RWPE2 (cell line): ENCODE data around the gene CALD1.

Experiments
- ATAC-seq: fragments of 200-7000 bp; cut with Tn5 transposase; 3 replicates; pipeline ENCODE4 v1.9.1; 2021; ENCODE audit warnings: low read depth
- DNase-seq: peaks from one replicate; pipeline ENCODE4 v3.0.0-alpha.2; 2020; ENCODE audit warnings: low spot score
- H3K27ac ChIP-seq: fragments of 450-650 bp; 2 replicates; pipeline ENCODE4 v1.5.1; 2017; ENCODE audit warnings: mild to moderate bottlenecking; ENCODE audit not compliant: poor library complexity, severe bottlenecking
- H3K27me3 ChIP-seq: fragments of 250-450 bp; sonication (Bioruptor Pico); 2 replicates; pipeline ENCODE4 v1.5.1; 2021; ENCODE audit warnings: mild to moderate bottlenecking, moderate library complexity; ENCODE audit not compliant: insufficient read depth, poor library complexity, severe bottlenecking
- H3K36me3 ChIP-seq: fragments of 250-450 bp; sonication (Bioruptor Pico); 2 replicates; pipeline ENCODE4 v1.5.1; 2020; ENCODE audit warnings: low read depth, mild to moderate bottlenecking, moderate library complexity
- H3K4me1 ChIP-seq: fragments of 250-450 bp; sonication (Bioruptor Pico); 2 replicates; pipeline ENCODE4 v1.5.1; 2021; ENCODE audit warnings: mild to moderate bottlenecking, moderate library complexity; ENCODE audit not compliant: insufficient read depth, poor library complexity, severe bottlenecking
- H3K4me3 ChIP-seq: fragments of 250-450 bp; sonication (Bioruptor Pico); 2 replicates; pipeline ENCODE4 v1.5.1; 2021; ENCODE audit warnings: mild to moderate bottlenecking, moderate library complexity; ENCODE audit not compliant: severe bottlenecking
- H3K9me3 ChIP-seq: fragments of 250-450 bp; sonication (Bioruptor Pico); 2 replicates; pipeline ENCODE4 v1.5.1; 2021; ENCODE audit warnings: mild to moderate bottlenecking, moderate library complexity; ENCODE audit not compliant: severe bottlenecking
- CTCF ChIP-seq: fragments of 450-650 bp; IDR thresholded peaks from one replicate; pipeline ENCODE4 v1.5.1; 2017; ENCODE audit warnings: mild to moderate bottlenecking, moderate library complexity; ENCODE audit not compliant: poor library complexity, severe bottlenecking

Gene CALD1

GRCh38 chr7:134829380-134829986 lies 50.0 kb downstream of the CALD1 start:
- Histone ChIP-seq H3K4me1 (peaks cover 3% of the 10 kb centered on the region), H3K27ac (no peak overlapping the region), H3K36me3 (no peaks in the 10 kb centered on the region), H3K4me3 (no peak overlapping the region), H3K9me3 (no peaks in the 10 kb centered on the region), H3K27me3 (no peaks in the 10 kb centered on the region)
- DNase-seq (no peak), ATAC-seq (no peak)
- TF ChIP-seq CTCF = no peak

DNA sequence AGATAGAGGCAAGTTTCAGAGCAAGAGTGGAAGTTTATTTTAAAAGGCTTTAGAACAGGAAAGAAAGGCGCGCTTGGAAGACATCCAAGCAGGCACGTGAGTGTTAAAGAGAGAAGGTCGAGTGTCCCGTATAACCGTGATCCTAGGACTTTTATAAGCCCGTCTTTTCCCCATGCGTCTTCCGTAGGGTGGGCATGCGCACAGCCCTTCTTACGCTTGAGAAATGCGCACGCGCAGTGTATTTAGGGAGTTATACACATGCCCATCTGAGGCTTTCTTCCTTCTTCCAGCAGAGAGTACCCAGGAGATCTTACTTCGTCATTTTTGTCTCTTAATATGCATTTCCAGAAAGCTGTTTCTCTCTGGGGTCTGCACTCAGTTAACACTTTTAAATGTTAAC lies 52.4 kb downstream of the CALD1 start:
- no peak for TF ChIP-seq CTCF
- H3K4me3 ChIP-seq = no peak overlapping the region
- H3K9me3 ChIP-seq = no peaks in the 10 kb centered on the region
- H3K27ac ChIP-seq = no peak overlapping the region
- no peak for DNase-seq
- H3K4me1 ChIP-seq = no peaks in the 10 kb centered on the region
- no peak for ATAC-seq
- no peaks in the 10 kb centered on the region for H3K27me3 ChIP-seq
- no peaks in the 10 kb centered on the region for H3K36me3 ChIP-seq

- TF ChIP-seq CTCF = no peak
Measured at GRCh38 chr7:134832367-134832766, 52.9 kb downstream of the CALD1 start.

DNA sequence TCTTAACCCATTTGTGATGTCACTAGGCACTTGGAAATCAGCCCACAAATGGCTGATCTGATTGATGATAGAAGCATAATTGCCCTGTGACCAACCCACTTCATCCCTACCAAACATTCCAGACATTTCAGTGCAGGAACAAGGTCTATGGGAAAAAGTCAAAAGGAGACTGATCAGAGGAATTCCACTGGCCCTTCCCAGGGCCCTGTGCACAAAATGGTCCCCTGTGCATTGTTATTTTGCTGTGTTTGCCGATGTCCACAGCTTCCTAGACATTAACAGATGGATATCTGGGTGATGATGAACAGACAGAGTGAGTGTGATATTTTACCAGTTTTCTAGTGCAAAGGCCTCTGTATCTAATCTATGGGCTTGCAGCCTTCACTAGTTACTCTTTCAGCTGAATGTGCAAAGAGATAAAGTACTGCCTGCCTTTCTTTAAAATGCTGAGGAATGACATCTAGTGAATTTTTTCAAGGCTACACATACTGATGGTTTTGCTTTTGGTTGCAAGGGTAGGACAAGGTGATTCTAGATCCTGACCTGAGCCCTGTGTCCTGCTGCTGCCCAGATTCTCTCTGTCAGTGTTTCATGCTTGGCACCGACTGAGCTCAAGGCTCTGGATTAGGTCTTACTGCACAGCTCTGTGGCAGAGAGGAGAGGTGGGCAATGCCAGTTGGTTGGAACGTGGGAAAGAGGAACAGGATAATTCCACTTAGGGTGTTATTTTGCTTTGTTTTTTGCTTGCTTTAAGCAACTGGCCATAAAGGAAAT lies 55.4 kb downstream of the CALD1 start:
- Histone ChIP-seq H3K36me3 (no peaks in the 10 kb centered on the region), H3K9me3 (no peaks in the 10 kb centered on the region), H3K27me3 (no peaks in the 10 kb centered on the region), H3K4me3 (no peak overlapping the region), H3K4me1 (no peaks in the 10 kb centered on the region), H3K27ac (no peak overlapping the region)
- TF ChIP-seq CTCF = no peak
- ATAC-seq = no peak
- DNase-seq = no peak

More at GRCh38 chr7:134832367-134832766, 52.9 kb downstream of the CALD1 start:
- Histone ChIP-seq H3K36me3 (no peaks in the 10 kb centered on the region), H3K27me3 (no peaks in the 10 kb centered on the region), H3K27ac (no peak overlapping the region), H3K4me1 (no peaks in the 10 kb centered on the region), H3K9me3 (no peaks in the 10 kb centered on the region), H3K4me3 (no peak overlapping the region)
- DNase-seq (no peak), ATAC-seq (no peak)

DNA sequence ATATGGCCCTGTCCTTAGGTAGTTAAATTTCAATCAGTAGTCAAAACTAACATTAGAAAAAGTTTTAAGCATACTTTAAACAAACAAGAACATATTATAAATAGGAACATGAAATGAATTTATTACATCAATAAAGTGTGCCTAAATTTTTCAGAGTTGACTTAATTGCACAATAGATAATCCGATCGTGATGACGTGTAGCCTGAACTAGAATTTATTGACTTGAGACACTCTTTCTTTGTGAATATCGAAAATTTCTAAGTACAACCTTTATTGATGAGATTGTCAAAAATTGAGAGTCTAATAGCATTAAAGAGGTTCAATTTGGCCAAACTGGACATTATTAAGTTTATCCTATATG lies 56.0 kb downstream of the CALD1 start:
- Histone ChIP-seq H3K9me3 (no peaks in the 10 kb centered on the region), H3K27me3 (no peaks in the 10 kb centered on the region), H3K4me1 (no peaks in the 10 kb centered on the region), H3K27ac (no peak overlapping the region), H3K36me3 (0 out of 2 replicates have a peak, but pooled peaks cover 1% of the 10 kb centered on the region), H3K4me3 (no peak overlapping the region)
- TF ChIP-seq CTCF = no peak
- no peak for DNase-seq
- ATAC-seq = no peak
